ENCODE measurements around the gene TRIM29.
A peak's percentile ranks its signal among the peaks of the same experiment; 100 is the strongest.

DNA sequence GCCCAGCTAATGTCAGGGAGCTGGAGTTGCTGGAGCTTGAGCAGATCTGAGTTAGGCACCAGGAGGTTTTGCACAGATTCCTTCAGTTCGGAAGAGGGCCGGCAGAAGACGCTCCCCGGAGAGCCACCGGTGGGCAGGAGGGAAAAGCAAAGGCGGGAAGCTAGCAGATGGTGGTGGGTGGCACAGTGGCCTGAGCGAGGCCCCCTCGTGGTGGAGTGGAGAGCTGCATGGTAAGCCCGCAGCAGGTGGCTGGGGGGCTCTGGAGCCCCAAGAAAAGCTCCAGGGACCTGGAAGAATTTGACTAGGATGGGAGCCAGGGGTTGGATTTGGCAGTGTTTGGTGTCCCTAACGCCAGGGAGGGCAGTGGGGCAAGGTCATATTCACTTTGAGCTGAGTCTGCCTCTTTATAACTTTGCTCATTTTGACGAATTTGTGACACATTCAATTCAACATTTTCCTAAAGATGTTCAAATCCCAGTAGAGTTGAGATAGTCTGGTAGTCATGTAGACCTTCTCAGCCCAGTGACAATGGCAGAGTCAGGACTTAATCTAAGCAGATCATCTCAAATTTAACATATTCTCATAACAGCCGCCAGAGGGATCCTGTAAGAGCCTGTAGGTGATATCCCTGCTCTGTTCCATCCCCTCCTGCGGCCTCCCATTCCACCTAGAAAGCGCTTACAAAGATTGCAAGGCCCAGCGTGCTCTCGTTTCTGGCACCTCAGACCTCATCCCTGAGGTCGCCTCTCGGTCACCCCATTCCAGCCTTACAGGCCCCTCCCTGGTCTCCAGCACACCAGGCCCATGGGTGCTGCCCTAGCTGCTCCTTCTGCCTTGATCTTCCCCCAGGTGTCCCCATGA, 57.9 kb downstream of the TRIM29 start:
- TF ChIP-seq, protein P1, sequence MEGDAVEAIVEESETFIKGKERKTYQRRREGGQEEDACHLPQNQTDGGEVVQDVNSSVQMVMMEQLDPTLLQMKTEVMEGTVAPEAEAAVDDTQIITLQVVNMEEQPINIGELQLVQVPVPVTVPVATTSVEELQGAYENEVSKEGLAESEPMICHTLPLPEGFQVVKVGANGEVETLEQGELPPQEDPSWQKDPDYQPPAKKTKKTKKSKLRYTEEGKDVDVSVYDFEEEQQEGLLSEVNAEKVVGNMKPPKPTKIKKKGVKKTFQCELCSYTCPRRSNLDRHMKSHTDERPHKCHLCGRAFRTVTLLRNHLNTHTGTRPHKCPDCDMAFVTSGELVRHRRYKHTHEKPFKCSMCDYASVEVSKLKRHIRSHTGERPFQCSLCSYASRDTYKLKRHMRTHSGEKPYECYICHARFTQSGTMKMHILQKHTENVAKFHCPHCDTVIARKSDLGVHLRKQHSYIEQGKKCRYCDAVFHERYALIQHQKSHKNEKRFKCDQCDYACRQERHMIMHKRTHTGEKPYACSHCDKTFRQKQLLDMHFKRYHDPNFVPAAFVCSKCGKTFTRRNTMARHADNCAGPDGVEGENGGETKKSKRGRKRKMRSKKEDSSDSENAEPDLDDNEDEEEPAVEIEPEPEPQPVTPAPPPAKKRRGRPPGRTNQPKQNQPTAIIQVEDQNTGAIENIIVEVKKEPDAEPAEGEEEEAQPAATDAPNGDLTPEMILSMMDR (IDR thresholded peaks at IDR 0.05): peak in 2 of 3 donors; percentile 12 to 51
- TF ChIP-seq POLR2AphosphoS5 (IDR thresholded peaks at IDR 0.05) (no peak), POLR2A (IDR thresholded peaks at IDR 0.05) (no peak)
